ENCODE results near the gene PHACTR3.
"Not testable (repeated sequence)": the region's sequence is repeated elsewhere in the genome, so short reads cannot be mapped to it uniquely, and the experiment has no call there.

The PHACTR3 gene

DNA sequence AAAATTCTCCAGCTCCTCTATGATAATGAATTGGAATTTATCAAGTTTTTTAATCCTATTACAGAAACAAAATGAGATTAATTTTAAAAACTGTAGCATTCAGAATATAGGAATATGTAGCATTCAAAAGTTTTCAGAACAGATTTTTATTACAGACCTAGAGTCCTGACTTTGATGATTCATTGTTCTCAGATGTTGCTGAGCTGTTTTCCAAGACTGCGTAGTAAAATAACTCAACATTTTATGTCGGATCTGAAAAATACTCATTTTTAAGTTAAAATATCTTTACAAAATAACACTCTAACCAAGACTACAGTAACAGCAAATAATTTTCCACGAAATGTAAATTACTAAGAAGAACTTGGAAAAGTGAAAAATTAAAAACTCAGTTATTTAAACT lies 262.0 kb downstream of the PHACTR3 start:
- in situ Hi-C loops (cut with MboI; ENCODE audit: low sequenced_read_pairs, unreplicated experiment): no loop called here
- TF ChIP-seq, protein P1, sequence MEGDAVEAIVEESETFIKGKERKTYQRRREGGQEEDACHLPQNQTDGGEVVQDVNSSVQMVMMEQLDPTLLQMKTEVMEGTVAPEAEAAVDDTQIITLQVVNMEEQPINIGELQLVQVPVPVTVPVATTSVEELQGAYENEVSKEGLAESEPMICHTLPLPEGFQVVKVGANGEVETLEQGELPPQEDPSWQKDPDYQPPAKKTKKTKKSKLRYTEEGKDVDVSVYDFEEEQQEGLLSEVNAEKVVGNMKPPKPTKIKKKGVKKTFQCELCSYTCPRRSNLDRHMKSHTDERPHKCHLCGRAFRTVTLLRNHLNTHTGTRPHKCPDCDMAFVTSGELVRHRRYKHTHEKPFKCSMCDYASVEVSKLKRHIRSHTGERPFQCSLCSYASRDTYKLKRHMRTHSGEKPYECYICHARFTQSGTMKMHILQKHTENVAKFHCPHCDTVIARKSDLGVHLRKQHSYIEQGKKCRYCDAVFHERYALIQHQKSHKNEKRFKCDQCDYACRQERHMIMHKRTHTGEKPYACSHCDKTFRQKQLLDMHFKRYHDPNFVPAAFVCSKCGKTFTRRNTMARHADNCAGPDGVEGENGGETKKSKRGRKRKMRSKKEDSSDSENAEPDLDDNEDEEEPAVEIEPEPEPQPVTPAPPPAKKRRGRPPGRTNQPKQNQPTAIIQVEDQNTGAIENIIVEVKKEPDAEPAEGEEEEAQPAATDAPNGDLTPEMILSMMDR (IDR thresholded peaks at IDR 0.05; ENCODE audit: borderline replicate concordance, control extremely low read depth, extremely low read depth, insufficient read depth, missing control alignments): no peak
- DNase-seq (ENCODE audit: low spot score): no peak

DNA sequence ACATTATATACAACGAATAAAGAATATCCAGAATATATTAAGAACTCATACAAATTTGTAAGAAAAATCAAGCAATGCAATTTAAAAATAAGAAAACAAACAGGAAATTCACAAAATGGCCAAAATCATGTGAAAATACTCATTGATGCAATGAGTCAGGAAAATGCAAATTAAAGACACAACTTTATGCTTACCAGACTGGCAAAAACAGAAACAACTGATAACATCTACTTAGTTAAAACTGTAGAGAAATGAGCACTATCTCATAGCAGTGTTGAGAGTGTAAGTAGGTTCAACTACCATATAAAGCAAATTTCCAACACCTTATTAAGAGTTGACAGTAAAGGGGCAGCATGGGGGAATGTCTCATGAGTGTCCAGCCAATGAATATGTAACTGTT lies 266.8 kb downstream of the PHACTR3 start:
- no peak for DNase-seq (ENCODE audit: low spot score)
- TF ChIP-seq, protein P1 (IDR thresholded peaks at IDR 0.05; ENCODE audit: borderline replicate concordance, control extremely low read depth, extremely low read depth, insufficient read depth, missing control alignments): no peak
- in situ Hi-C loops (cut with MboI; ENCODE audit: low sequenced_read_pairs, unreplicated experiment): no loop called here

DNA sequence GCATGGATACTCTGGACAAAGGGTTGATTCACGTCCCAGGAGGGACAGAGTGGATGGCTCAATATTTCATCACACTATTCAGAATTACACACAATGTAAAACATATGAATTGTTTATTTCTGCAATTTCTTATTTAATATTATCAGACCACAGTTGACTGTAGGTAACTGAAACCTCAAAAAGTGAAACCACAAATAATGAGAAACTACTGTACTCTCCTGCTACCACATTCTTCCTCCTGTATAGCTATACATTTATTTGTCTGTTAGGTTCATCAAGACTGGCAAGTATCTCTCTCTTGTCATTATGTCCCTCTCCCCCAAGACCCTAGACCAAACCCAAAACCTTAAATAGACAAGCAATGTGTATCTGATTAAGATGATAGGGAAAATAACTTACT lies 269.1 kb downstream of the PHACTR3 start:
- in situ Hi-C loops (cut with MboI; ENCODE audit: low sequenced_read_pairs, unreplicated experiment): no loop called here
- DNase-seq (ENCODE audit: low spot score): no peak
- TF ChIP-seq, protein P1 (IDR thresholded peaks at IDR 0.05; ENCODE audit: borderline replicate concordance, control extremely low read depth, extremely low read depth, insufficient read depth, missing control alignments): no peak

DNA sequence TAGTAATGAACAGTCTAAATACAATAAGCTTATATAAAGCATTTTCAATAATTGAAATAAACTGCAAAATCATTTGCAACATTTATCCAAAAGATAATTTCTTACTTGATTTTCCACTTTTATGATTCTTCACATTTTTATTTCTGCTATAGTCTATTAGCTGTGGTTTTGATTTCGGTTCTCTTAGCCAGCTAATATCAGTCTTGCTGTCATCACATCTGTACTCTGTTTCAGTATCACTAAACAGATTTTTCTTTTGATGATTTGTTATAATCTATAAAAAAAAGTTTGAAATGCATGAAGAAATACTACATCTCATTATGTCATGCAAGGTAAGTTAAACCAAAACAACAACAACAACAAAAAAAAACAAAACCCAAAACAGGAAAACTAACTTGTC lies 275.9 kb downstream of the PHACTR3 start:
- in situ Hi-C loops (cut with MboI; ENCODE audit: low sequenced_read_pairs, unreplicated experiment): no loop called here

DNA sequence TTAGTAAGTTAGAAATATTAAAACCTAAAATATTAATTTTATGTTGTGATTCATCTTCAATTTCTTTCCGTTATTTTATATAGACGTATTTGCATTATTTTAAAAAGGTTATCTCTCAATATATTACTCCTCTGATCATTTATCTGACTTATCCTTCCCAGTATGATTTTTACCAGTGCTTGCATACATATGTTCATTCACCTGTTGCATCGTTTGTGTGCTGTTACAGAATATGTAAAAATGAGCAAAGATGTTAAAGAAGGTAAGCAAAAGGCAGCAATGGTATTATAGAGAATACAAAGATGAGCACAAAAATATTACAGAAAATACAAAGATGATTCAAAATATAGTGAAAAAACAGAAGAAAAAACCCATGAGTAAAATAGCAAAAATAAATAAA lies 280.2 kb downstream of the PHACTR3 start:
- TF ChIP-seq, protein P1 (IDR thresholded peaks at IDR 0.05; ENCODE audit: borderline replicate concordance, control extremely low read depth, extremely low read depth, insufficient read depth, missing control alignments): no peak
- DNase-seq (ENCODE audit: low spot score): no peak
- in situ Hi-C loops (cut with MboI; ENCODE audit: low sequenced_read_pairs, unreplicated experiment): no loop called here

More for the DNA sequence above, 275.9 kb downstream of the PHACTR3 start:
- TF ChIP-seq, protein P1 (IDR thresholded peaks at IDR 0.05; ENCODE audit: borderline replicate concordance, control extremely low read depth, extremely low read depth, insufficient read depth, missing control alignments): no peak
- DNase-seq (ENCODE audit: low spot score): no peak

DNA sequence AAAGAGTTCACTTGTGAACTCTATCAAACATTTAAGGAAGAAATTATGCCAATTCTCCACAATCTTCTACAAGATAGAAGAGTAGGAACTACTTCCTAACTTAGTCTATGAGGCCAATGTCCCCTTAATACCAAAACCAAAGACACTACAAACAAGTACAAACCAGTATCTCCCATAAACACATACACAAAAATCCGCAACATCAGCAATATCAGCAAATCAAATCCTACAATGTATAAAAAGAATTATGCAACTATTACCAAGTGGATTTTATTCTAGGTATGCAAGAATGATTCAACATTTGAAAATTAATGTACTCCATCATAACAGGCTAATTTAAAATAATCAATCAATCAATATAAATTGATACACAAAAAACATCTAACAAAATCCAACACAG lies 283.7 kb downstream of the PHACTR3 start:
- in situ Hi-C loops (cut with MboI; ENCODE audit: low sequenced_read_pairs, unreplicated experiment): no loop called here
- no peak for DNase-seq (ENCODE audit: low spot score)
- TF ChIP-seq, protein P1 (IDR thresholded peaks at IDR 0.05; ENCODE audit: borderline replicate concordance, control extremely low read depth, extremely low read depth, insufficient read depth, missing control alignments): no peak

DNA sequence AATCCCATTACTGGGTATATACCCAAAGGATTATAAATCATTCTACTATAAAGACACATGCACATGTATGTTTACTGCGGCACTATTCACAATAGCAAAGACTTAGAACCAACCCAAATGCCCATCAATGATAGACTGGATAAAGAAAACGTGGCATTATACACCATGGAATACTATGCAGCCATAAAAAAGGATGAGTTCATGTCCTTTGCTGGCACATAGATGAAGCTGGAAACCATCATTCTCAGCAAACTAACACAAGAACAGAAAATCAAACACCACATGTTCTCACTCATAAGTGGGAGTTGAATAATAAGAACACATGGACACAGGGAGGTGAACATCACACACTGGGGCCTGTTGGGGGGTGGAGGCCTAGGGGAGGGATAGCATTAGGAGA lies 285.7 kb downstream of the PHACTR3 start:
- DNase-seq (ENCODE audit: low spot score); in situ Hi-C loops (cut with MboI; ENCODE audit: low sequenced_read_pairs, unreplicated experiment): not testable (repeated sequence)
